ENCODE results near the gene B4GALNT3.

Gene B4GALNT3

DNA sequence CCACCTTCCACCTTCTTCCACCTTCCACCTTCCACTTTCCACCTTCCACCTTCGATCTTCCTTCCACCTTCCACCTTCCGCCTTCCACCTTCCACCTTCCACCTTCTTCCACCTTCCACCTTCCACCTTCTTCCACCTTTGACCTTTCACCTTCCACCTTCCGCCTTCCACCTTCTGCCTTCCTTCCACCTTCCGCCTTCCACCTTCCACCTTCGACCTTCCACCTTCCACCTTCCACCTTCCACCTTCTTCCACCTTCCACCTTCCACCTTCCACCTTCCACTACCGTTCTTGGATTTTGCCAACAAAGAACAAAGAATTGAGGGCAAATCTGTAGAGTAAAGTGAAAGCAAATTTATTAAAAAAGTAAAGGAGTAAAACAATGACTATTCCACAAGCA lies 53.2 kb downstream of the B4GALNT3 start:
- TF ChIP-seq, protein P1, sequence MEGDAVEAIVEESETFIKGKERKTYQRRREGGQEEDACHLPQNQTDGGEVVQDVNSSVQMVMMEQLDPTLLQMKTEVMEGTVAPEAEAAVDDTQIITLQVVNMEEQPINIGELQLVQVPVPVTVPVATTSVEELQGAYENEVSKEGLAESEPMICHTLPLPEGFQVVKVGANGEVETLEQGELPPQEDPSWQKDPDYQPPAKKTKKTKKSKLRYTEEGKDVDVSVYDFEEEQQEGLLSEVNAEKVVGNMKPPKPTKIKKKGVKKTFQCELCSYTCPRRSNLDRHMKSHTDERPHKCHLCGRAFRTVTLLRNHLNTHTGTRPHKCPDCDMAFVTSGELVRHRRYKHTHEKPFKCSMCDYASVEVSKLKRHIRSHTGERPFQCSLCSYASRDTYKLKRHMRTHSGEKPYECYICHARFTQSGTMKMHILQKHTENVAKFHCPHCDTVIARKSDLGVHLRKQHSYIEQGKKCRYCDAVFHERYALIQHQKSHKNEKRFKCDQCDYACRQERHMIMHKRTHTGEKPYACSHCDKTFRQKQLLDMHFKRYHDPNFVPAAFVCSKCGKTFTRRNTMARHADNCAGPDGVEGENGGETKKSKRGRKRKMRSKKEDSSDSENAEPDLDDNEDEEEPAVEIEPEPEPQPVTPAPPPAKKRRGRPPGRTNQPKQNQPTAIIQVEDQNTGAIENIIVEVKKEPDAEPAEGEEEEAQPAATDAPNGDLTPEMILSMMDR (IDR thresholded peaks at IDR 0.05; ENCODE audit: extremely low read depth, insufficient read depth, missing control alignments) = no peak
- in situ Hi-C loops (cut with MboI; ENCODE audit: low pct_unique_long_range_greater_than_20kb, low sequenced_read_pairs, unreplicated experiment) = no loop called here
- DNase-seq (ENCODE audit: low spot score) = no peak

DNA sequence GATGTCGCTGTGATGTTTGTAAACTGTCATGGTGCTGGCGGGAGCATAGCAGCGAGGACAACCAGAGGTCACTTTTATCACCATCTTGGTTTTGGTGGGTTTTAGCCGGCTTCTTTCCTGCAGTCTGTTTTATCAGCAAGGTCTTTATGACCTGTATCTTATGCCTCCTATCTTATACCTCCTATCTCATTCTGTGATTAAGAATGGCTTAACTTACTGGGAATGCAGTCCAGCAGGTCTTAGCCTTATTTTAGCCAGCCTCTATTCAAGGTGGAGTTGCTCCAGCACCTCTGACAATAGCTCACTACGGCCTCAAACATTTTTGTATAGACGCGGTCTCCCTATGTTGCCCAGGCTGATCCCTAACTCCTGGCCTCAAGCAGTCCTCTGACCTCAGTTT lies 53.7 kb downstream of the B4GALNT3 start:
- TF ChIP-seq, protein P1 (IDR thresholded peaks at IDR 0.05; ENCODE audit: extremely low read depth, insufficient read depth, missing control alignments) = no peak
- no peak for DNase-seq (ENCODE audit: low spot score)
- in situ Hi-C loops (cut with MboI; ENCODE audit: low pct_unique_long_range_greater_than_20kb, low sequenced_read_pairs, unreplicated experiment) = no loop called here

DNA sequence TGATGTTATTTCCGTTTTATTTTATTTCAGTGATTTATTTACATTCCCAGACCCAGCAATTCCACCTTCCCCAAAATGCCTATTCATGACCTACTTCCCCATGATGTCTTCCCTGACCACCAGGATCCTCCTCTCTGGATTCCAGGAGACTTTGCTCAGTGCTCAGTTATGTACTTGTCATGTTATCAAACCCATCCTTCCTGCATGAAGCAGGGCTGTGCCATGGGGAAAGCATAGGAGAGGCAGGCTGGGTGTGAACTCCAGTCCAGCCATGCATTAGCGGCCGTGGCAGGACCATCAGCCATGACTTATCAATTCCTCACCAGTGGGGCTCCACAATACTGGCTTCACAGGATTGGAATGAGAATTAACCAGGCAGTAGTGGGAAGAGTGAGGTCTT lies 57.8 kb downstream of the B4GALNT3 start:
- no peak for DNase-seq (ENCODE audit: low spot score)
- TF ChIP-seq, protein P1 (IDR thresholded peaks at IDR 0.05; ENCODE audit: extremely low read depth, insufficient read depth, missing control alignments) = no peak
- in situ Hi-C loops (cut with MboI; ENCODE audit: low pct_unique_long_range_greater_than_20kb, low sequenced_read_pairs, unreplicated experiment) = no loop called here

DNA sequence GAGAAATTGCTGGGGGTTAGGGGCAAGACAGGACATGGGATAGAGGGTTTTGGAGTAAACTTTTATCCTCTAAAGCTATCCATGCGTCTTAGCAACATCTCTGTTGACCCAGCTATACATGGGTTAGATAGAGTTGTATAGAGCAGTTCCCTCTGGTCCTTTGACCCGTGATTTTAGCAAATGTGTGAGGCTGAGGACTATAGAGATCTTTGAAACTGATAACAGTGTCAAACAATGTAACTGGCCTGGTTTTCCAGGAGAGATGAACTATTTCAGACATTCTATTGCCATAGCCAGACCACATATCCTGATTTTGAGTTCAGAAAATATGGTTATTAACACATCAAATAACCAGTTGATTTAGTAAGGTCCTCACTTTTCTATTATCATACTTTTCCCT lies 60.4 kb downstream of the B4GALNT3 start:
- in situ Hi-C loops (cut with MboI; ENCODE audit: low pct_unique_long_range_greater_than_20kb, low sequenced_read_pairs, unreplicated experiment) = no loop called here
- no peak for DNase-seq (ENCODE audit: low spot score)
- TF ChIP-seq, protein P1 (IDR thresholded peaks at IDR 0.05; ENCODE audit: extremely low read depth, insufficient read depth, missing control alignments) = no peak

DNA sequence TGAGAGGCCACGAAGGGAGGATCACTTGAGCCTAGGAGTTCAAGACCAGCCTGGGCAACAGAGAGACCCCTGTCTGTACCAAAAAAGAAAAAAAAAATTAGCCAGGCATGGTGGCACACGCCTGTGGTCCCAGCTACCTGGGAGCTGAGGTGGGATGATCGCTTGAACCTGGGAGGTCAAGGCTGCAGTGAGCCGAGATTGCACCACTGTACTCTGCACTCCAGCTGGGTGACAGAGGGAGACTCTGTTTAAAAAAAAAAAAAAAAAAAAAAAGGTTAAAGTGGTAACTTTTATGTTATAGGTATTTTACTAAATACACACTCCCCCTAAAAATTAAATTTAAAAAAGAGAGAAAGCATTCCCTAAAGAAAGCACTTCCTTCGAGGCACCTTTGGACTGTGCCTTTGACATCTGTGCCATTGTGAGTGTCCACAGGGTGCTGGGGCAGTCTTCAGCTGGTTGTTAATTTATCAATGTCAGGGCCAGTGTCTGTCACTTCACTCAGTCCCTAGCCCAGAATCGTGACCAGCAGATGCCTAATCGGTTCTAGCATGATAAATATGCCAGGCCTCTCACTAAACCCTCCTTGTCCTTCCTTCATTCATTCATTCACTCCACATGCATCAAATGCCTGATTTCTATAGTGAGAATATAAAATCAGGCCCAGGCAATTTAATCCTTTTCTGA lies 63.1 kb downstream of the B4GALNT3 start:
- no peak for DNase-seq (ENCODE audit: low spot score)
- in situ Hi-C loops (cut with MboI; ENCODE audit: low pct_unique_long_range_greater_than_20kb, low sequenced_read_pairs, unreplicated experiment) = no loop called here
- TF ChIP-seq, protein P1 (IDR thresholded peaks at IDR 0.05; ENCODE audit: extremely low read depth, insufficient read depth, missing control alignments) = no peak

DNA sequence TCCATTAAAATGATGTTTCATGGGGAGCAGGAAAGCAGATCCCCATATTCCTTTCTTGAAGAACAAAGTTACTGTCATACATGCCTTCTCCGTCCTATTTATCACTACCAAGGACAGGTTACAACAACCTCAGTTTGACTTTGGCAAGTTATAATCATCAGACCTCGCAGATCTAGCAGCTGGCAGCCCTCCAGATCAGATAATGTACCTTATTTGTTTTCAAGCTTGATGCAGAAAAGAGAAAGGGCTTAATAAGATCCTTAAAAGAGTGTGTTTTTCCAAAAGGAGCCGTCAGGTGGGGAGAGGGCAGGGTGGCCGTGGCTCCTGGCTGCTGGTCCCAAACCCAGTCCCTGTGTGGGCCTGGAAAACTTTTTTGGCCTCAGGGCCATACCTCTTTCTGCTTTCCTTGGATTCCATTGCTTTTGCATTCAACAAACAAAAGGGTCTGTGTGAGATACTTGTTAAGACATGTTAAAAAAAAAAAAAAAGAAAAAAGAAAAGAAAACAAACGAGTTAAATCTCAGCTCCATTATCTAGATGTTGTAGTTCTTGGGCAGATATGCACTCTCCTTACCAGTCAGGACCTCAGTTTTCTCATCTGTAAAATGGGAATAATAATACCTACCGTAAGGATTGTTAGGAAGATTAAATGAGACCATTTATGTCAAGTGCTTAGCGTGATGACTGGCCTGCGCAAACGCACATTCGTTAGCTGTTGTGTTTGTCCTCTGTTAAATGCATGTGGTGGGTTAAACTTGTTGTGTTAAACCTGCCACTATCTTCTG lies 64.6 kb downstream of the B4GALNT3 start:
- no peak for DNase-seq (ENCODE audit: low spot score)
- in situ Hi-C loops (cut with MboI; ENCODE audit: low pct_unique_long_range_greater_than_20kb, low sequenced_read_pairs, unreplicated experiment) = no loop called here
- TF ChIP-seq, protein P1 (IDR thresholded peaks at IDR 0.05; ENCODE audit: extremely low read depth, insufficient read depth, missing control alignments) = no peak
